HepG2 (cell line): ENCODE data around the gene RAB6A. TPM values are rescaled to one million over a fixed set of nuclear protein-coding genes. Genes with fewer than 3 reads are reported as not detected.
A peak's percentile ranks its signal among the peaks of the same experiment; 100 is the strongest.

Experiments
- ASH2L ChIP-seq: fragments of 300-600, 200-600 bp; sonication (generic); IDR thresholded peaks from 2 replicates; pipeline ENCODE4 v1.7.0; 2017; ENCODE audit warnings: low read depth, mild to moderate bottlenecking, moderate library complexity, mixed read lengths, low read length; ENCODE audit not compliant: insufficient read length
- CBX2 ChIP-seq, 2 experiments: fragments of 200-600 bp in 1 of 2; sonication (generic); formaldehyde crosslinking in 1 of 2; IDR thresholded peaks; 2 replicates each; pipeline versions ENCODE4 v1.7.0 to v1.8.1; 2018 to 2022; ENCODE audit warnings: low read depth in 2 of 2, low read length in 1 of 2, mild to moderate bottlenecking in 1 of 2, missing genetic modification reagents in 1 of 2
- HCFC1 ChIP-seq: fragments of 150-350 bp; IDR thresholded peaks from 2 replicates; pipeline ENCODE4 v1.6.1; 2014; ENCODE audit warnings: low read depth, low read length
- NAIF1 ChIP-seq: sonication (generic); formaldehyde crosslinking; IDR thresholded peaks from 2 replicates; pipeline ENCODE4 v1.5.0; 2020; ENCODE audit warnings: mild to moderate bottlenecking, missing genetic modification reagents, borderline replicate concordance
- NFATC3 ChIP-seq: sonication (generic); formaldehyde crosslinking; IDR thresholded peaks from 2 replicates; pipeline ENCODE4 v1.5.1; 2020; ENCODE audit warnings: mild to moderate bottlenecking, missing genetic modification reagents
- NRL ChIP-seq: sonication (generic); formaldehyde crosslinking; IDR thresholded peaks from 2 replicates; pipeline ENCODE4 v1.5.0; 2020; ENCODE audit warnings: missing genetic modification reagents, mild to moderate bottlenecking, moderate library complexity, borderline replicate concordance
- RAD21 ChIP-seq: fragments of 450-650 bp; formaldehyde crosslinking; IDR thresholded peaks from 2 replicates; pipeline ENCODE4 v1.5.0; 2020; ENCODE audit warnings: mild to moderate bottlenecking
- SMAD3 ChIP-seq: sonication (generic); formaldehyde crosslinking; IDR thresholded peaks from 2 replicates; pipeline ENCODE4 v1.4.0; 2020; ENCODE audit warnings: missing genetic modification reagents
- ZMYM4 ChIP-seq: sonication (generic); formaldehyde crosslinking; IDR thresholded peaks from 2 replicates; pipeline ENCODE4 v1.8.1; 2023; ENCODE audit warnings: mild to moderate bottlenecking, missing genetic modification reagents
- ZNF230 ChIP-seq: sonication (generic); formaldehyde crosslinking; IDR thresholded peaks from 2 replicates; pipeline ENCODE4 v1.4.0; 2020; ENCODE audit warnings: mild to moderate bottlenecking, missing genetic modification reagents
- ZNF589 ChIP-seq: sonication (generic); formaldehyde crosslinking; conservative IDR thresholded peaks from 2 replicates; pipeline ENCODE4 v1.8.0; 2022; ENCODE audit warnings: mild to moderate bottlenecking, moderate library complexity, missing genetic modification reagents
- ZNF709 ChIP-seq: sonication (generic); formaldehyde crosslinking; IDR thresholded peaks from 2 replicates; pipeline ENCODE4 v1.5.0; 2020; ENCODE audit warnings: mild to moderate bottlenecking, missing genetic modification reagents
- ZNF790 ChIP-seq: sonication (generic); formaldehyde crosslinking; IDR thresholded peaks from 2 replicates; pipeline ENCODE4 v1.8.0; 2022; ENCODE audit warnings: missing genetic modification reagents, mild to moderate bottlenecking, borderline replicate concordance
- polyA plus RNA-seq, 8 experiments: library from polyadenylated mRNA; depleted of rRNA in 3 of 8; stranded (reverse) in 7 of 8; unstranded in 1 of 8; fragments of >200 nt; fragmentation: Illumina TruSeq in 4 of 8; extraction: Trizol in 4 of 8; gene quantifications; 2 replicates each; pipeline versions ENCODE4 v1.2.1 to v1.2.3, GENCODE V29; 2011 to 2016; ENCODE audit warnings: low read depth in 4 of 8, missing spikeins in 1 of 8, mixed read lengths in 1 of 8; ENCODE audit not compliant: insufficient read depth in 1 of 8
- total RNA-seq, 5 experiments: library from RNA; depleted of rRNA; stranded (reverse); fragments of >200 nt; fragmentation: Illumina TruSeq; extraction: Trizol; gene quantifications; 2 replicates each; pipeline ENCODE4 v1.2.3, GENCODE V29; 2016; ENCODE audit warnings: low read depth in 1 of 5
- TF ChIP-seq, protein P1 (sequence below): sonication (generic); formaldehyde crosslinking; IDR thresholded peaks from 2 replicates; pipeline ENCODE4 v1.4.0; 2020; ENCODE audit warnings: mild to moderate bottlenecking, missing genetic modification reagents
- TF ChIP-seq, protein P2 (sequence below): sonication (generic); formaldehyde crosslinking; conservative IDR thresholded peaks from 2 replicates; pipeline ENCODE4 v1.4.0; 2020; ENCODE audit warnings: missing genetic modification reagents
- TF ChIP-seq, protein P3 (sequence below): sonication (generic); formaldehyde crosslinking; IDR thresholded peaks from 2 replicates; pipeline ENCODE4 v1.4.0; 2020; ENCODE audit warnings: missing genetic modification reagents, borderline replicate concordance
- TF ChIP-seq, protein P4 (sequence below): sonication (generic); formaldehyde crosslinking; IDR thresholded peaks from 2 replicates; pipeline ENCODE4 v1.4.0; 2020; ENCODE audit warnings: missing genetic modification reagents, borderline replicate concordance

RAB6A gene
- total and polyA plus RNA-seq, 2 of the 13 experiments (the other 11 are each of a cell fraction or from before 2014, with no cell fraction given): 74.3 to 121 TPM

DNA sequence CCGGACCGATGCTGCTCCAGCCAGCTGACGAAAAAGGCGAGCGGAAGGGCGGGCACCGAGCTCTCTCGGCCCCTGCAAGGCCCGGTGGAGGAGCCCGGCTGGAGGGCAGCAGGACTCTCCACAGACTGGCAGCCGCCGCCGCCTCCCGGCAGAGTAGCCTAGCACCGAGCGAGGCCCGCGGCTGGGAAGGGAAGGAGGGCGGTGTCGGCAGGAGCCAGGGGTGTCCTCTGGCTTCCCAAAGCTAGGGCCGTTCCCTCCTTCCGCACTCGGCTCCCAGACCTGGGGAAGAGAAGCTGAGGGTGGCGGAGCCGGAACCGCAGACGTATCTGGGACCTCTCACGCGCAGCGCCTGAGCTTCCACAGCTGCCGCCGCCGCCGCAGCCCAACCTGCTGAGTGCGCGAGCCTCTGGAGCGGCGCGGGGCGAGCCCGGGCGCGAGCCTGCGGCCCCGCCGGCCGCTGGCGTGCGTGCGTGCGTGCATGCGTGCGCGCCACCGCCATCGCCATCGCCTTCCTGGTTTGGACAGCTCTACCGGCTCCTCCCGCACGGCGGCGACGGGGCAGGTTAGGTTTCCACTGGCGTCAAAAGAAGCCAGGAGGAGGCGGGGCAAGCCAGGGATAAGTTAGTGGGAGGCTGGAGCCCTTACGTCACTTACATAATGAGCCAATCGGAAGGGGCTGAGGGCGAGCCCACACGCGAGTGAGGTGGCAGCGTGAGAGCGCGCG lies at the start of gene RAB6A (continued):
- TF ChIP-seq, protein P1, sequence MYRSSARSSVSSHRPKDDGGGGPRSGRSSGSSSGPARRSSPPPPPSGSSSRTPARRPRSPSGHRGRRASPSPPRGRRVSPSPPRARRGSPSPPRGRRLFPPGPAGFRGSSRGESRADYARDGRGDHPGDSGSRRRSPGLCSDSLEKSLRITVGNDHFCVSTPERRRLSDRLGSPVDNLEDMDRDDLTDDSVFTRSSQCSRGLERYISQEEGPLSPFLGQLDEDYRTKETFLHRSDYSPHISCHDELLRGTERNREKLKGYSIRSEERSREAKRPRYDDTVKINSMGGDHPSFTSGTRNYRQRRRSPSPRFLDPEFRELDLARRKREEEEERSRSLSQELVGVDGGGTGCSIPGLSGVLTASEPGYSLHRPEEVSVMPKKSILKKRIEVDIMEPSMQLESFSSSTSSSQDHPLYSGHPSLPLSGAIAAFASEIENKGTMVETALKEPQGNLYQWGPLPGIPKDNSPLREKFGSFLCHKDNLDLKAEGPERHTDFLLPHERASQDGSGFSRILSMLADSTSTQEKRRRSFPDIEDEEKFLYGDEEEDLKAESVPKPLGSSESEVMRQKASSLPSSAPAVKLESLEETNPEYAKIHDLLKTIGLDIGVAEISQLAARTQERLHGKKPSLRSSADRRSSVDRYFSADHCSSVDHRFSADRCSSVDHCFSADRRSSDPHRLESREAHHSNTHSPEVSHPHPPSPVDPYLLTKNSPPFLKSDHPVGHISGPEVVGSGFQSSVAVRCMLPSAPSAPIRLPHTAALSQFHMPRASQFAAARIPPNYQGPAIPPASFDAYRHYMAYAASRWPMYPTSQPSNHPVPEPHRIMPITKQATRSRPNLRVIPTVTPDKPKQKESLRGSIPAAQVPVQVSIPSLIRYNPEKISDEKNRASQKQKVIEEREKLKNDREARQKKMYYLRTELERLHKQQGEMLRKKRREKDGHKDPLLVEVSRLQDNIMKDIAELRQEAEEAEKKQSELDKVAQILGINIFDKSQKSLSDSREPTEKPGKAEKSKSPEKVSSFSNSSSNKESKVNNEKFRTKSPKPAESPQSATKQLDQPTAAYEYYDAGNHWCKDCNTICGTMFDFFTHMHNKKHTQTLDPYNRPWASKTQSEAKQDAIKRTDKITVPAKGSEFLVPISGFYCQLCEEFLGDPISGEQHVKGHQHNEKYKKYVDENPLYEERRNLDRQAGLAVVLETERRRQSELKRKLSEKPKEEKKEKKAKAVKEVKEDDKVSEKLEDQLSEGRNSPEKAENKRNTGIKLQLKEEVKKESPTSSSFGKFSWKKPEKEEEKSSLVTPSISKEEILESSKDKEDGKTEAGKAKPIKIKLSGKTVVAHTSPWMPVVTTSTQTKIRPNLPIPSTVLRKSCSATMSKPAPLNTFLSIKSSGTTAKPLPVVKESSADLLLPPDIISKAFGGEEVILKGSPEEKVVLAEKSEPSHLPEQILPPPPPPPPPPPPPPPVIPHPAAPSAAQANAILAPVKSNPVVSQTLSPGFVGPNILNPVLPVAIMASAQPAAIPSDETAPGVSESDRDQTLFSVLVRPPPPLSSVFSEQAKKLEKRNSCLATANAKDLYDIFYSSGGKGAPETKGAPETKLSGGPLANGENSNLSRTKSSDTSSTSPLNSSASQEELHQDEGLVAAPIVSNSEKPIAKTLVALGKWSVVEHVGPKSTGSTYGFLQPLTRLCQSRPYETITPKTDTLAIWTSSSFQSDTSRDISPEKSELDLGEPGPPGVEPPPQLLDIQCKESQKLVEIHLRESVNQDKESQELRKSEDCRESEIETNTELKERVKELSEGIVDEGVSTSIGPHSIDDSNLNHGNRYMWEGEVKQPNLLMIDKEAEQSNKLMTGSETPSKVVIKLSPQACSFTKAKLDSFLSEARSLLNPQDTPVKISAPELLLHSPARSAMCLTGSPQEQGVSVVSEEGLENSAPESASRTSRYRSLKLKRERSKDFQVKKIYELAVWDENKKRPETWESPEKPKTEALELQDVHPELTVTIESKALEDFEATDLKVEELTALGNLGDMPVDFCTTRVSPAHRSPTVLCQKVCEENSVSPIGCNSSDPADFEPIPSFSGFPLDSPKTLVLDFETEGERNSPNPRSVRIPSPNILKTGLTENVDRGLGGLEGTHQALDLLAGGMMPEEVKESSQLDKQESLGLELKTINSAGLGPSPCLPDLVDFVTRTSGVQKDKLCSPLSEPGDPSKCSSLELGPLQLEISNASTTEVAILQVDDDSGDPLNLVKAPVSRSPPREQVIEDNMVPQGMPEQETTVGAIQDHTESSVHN (CRISPR knock-in tag): no peak
- no peak for TF ChIP-seq ZNF589 (CRISPR knock-in tag)
- no peak for TF ChIP-seq CBX2 (IDR thresholded peaks at IDR 0.05; ENCODE audit: low read depth, low read length)
- TF ChIP-seq CBX2 (CRISPR knock-in tag; IDR thresholded peaks at IDR 0.05; ENCODE audit: low read depth): no peak
- TF ChIP-seq NRL: no peak
- no peak for TF ChIP-seq HCFC1
- TF ChIP-seq, protein P2, sequence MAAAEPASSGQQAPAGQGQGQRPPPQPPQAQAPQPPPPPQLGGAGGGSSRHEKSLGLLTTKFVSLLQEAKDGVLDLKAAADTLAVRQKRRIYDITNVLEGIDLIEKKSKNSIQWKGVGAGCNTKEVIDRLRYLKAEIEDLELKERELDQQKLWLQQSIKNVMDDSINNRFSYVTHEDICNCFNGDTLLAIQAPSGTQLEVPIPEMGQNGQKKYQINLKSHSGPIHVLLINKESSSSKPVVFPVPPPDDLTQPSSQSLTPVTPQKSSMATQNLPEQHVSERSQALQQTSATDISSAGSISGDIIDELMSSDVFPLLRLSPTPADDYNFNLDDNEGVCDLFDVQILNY (CRISPR knock-in tag): no peak
- TF ChIP-seq ASH2L: peak; percentile 65
- TF ChIP-seq ZNF790 (CRISPR knock-in tag): no peak
- peak; percentile 81 for TF ChIP-seq ZMYM4 (CRISPR knock-in tag)
- 0 out of 2 replicates have a peak, but pooled peaks have one; percentile 34 for TF ChIP-seq ZNF230
- no peak for TF ChIP-seq ZNF709 (CRISPR knock-in tag)
- TF ChIP-seq, protein P3, sequence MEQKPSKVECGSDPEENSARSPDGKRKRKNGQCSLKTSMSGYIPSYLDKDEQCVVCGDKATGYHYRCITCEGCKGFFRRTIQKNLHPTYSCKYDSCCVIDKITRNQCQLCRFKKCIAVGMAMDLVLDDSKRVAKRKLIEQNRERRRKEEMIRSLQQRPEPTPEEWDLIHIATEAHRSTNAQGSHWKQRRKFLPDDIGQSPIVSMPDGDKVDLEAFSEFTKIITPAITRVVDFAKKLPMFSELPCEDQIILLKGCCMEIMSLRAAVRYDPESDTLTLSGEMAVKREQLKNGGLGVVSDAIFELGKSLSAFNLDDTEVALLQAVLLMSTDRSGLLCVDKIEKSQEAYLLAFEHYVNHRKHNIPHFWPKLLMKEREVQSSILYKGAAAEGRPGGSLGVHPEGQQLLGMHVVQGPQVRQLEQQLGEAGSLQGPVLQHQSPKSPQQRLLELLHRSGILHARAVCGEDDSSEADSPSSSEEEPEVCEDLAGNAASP (CRISPR knock-in tag): peak; percentile 33; the same call in 1 of the 2 replicates
- peak; percentile 28; the same call in 1 of the 2 replicates for TF ChIP-seq NAIF1 (CRISPR knock-in tag)
- TF ChIP-seq NFATC3 (CRISPR knock-in tag): no peak
- TF ChIP-seq, protein P4, sequence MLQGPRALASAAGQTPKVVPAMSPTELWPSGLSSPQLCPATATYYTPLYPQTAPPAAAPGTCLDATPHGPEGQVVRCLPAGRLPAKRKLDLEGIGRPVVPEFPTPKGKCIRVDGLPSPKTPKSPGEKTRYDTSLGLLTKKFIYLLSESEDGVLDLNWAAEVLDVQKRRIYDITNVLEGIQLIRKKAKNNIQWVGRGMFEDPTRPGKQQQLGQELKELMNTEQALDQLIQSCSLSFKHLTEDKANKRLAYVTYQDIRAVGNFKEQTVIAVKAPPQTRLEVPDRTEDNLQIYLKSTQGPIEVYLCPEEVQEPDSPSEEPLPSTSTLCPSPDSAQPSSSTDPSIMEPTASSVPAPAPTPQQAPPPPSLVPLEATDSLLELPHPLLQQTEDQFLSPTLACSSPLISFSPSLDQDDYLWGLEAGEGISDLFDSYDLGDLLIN: no peak
- TF ChIP-seq RAD21 (CRISPR knock-in tag): peak; percentile 87
- peak; percentile 34; the same call in 1 of the 2 replicates for TF ChIP-seq SMAD3
